Ramos (cell line): Measurements from ENCODE around the gene ALDH3A1.

Source experiments
- in situ Hi-C: fragments of 300-500 bp; cut with MboI; formaldehyde crosslinking; loops from one replicate; pipeline ENCODE4 v1.14.3; 2022; ENCODE audit warnings: low sequenced_read_pairs; ENCODE audit not compliant: unreplicated experiment

Gene ALDH3A1

DNA sequence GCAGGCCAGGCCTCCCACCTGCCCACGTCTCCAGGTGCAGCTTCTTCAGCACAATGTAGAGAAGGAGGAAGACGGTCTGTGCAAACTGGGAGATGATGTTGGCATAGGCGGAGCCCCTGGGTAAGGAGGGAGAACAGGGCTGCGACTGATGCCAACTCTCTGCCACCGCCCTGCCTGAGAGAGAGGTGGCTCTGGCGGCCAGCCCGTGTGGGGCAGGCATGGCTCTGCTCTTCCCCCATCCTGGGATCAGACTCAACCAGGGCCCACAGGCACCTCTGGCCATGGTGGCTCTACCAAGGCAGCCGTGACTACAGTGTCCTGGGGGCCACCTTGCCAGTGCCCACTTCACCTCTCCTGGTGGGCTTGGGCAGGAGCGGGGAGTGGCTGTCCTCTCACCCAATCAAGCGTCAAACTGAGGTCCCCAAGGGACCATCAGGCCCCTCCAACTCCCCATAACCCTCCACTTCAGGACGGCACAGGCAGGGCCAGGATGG lies 40.3 kb downstream of the ALDH3A1 start:
- in situ Hi-C loops: no loop called here

DNA sequence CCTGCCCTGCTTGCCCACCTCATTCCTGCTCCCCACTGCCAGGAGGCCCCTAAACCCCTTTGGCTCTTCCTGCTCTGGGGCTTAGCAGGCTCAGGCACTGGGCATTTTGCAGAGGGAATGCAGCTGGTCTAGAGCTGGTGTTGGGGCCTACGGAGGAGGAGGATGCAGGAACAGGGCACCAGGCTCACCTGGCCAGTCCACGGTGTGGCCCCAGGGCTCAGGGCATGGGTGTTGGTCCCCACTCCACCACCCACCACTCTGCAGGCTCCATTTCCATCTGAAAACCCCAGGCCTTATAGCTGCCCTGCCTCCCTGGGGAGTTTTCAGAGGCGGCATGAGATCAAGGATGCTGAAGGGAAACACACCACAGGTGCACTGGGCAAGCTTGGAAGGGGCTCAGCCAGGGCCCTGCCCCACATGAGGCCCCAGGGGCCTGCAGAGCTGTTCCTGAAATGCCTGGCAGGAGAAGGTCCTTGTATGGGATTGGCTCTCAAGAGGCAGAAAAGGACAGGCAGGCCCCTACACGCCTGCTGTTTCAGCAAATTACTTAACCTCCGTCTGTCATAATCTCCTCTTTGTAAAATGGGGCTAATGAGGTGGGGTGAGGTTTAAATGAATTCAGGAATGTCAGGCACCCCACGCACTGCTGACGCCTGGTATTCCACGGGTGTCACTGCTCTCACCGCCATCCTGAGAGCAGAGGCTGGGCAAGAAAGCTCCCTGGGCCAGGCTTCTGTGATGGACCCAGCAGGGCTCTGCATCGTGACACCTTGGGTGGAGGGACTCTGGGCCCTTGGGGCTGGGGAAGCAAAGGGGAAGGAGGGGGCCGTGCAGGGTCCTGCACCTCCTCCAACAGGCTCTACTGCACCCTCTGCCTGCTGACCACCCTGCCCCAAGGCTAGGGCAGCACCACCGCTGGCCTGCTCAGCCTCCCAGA lies 41.0 kb downstream of the ALDH3A1 start:
- in situ Hi-C loops: no loop called here

- in situ Hi-C loops: no loop called here
These were observed 42.0 kb downstream of the ALDH3A1 start for GRCh38 chr17:19705771-19706770.

DNA sequence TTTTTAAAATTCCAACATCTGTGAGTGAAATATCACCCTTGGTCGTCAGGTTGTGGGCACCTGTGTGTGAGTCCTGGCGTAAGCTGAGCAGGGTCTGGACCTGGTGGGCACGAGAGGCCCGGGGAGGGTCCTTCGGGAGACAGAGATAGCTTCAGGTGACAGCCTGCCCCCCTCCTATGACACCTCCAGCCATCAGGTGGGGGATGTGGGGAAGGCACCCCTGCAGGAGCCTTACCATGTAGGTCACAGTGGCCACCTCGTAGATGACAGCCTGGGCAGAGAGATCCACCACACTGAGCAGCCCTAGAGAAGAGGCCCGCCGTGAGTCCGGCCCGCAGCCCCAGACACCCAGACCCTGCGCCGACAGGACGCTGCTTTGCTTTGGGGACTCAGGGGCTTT lies 42.9 kb downstream of the ALDH3A1 start:
- in situ Hi-C loops: no loop called here

- in situ Hi-C loops: no loop called here
These were observed 44.1 kb downstream of the ALDH3A1 start for GRCh38 chr17:19703828-19704613.

DNA sequence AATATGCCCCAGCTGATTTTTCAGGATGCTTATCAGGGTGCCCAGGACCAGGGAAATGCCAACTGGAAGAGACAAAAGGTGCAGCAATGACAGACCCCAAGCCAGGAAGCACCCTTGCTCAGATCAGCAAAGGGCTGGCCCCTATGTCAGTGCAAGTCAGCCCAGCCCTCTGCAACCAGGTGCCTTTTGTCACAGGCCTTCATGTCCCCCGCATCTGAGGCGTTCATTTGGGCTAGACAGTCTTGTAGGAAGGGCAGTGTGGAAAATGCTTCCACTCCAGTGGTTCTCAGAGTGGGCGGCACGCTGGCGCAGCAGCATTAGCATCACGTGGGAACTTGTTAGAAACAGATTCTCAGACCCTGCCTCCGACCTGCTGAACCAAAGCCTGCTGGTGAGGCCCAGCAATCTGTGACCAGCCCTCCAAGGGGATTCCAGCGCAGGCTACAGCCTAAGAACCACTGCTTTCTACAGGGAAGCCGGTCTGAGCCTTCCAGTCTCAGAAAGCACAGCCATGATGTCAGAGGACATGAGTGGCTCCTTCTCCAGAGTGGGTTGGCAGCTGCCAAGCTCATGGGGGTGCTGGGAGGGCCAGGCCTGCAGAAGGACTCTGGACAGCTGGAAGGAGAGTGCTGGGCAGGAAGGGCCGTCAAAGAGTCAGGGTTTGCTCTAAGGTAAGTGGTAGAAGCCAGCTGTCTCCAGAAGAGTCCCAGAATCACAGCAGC lies 44.8 kb downstream of the ALDH3A1 start:
- in situ Hi-C loops: no loop called here

DNA sequence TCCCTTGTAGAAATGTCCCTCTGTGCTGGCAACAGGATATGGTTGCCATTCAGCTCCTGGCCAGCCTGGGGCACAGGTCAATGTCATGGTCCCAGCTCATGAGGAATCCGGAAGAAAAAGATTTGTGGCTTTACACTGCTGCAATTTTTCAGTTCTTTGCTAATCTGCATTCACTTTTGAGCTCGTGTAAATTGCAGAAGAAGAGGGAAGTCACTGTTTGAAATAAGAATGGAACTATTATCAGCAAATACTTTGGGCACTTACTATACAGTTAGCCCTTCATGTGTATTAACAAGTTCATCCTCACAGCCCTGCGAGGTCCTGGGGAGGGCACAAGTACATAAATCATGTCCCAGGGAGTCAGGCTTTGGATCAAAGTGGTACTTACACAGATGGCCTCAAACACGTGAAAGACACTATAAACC lies 45.9 kb downstream of the ALDH3A1 start:
- in situ Hi-C loops: no loop called here
